Esophagus mucosa (tissue), 1 donor: Measurements from ENCODE around the gene MAT2A. TPM values are rescaled to one million over a fixed set of nuclear protein-coding genes. Genes with fewer than 3 reads are reported as not detected.

Experiments used
- ATAC-seq: fragments of 200-7000 bp; cut with Tn5 transposase; one replicate; pipeline ENCODE4 v1.9.1; 2020
- total RNA-seq: library from RNA; stranded (reverse); gene quantifications from one replicate; pipeline ENCODE4 v1.2.4, GENCODE V29; 2023
- donor health status: DM: yes; HTN: yes; CAD: no.

MAT2A gene
- total RNA-seq = 235 TPM

DNA sequence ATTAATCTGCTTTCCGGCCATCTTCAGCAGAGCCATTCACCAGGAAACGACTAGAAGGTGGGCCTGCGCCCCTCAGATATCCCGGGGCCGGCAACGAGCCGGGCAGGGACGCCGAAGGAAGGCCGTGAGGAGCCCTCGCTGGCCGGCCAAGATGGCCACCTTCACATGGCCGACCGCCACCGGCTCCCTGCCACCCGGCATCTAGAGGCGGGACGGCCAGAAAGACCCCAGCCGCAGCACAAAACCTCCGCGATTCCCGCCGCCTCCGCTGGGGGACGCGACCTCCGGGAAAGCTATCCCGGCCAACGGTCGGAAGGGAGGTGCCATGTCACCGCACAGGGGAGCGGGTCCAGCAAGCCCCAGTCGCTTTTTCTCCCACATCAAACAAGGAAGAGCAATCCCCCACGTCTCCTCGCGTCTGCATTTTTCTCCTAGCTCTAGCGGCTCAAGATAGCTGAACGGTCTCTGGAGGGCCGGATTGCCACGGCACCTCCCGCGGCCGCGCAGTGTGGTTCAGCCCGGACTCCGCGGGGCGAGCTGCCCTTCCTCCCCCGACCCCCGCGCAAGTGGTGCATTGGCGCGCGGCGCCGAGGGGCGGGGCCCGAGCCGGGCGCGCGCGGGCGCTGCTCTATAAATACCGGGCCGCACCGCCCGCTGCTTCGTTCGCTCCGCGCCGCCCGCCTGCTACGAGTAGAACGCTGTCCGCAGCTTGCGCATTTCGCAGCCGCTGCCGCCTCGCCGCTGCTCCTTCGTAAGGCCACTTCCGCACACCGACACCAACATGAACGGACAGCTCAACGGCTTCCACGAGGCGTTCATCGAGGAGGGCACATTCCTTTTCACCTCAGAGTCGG lies at the start of gene MAT2A:
Gene MAT2A (plus strand): TSS at position 662 of the 854 bp plus-strand sequence. CDS start 120 bp downstream, at position 782.
- ATAC-seq = peak; percentile 88

DNA sequence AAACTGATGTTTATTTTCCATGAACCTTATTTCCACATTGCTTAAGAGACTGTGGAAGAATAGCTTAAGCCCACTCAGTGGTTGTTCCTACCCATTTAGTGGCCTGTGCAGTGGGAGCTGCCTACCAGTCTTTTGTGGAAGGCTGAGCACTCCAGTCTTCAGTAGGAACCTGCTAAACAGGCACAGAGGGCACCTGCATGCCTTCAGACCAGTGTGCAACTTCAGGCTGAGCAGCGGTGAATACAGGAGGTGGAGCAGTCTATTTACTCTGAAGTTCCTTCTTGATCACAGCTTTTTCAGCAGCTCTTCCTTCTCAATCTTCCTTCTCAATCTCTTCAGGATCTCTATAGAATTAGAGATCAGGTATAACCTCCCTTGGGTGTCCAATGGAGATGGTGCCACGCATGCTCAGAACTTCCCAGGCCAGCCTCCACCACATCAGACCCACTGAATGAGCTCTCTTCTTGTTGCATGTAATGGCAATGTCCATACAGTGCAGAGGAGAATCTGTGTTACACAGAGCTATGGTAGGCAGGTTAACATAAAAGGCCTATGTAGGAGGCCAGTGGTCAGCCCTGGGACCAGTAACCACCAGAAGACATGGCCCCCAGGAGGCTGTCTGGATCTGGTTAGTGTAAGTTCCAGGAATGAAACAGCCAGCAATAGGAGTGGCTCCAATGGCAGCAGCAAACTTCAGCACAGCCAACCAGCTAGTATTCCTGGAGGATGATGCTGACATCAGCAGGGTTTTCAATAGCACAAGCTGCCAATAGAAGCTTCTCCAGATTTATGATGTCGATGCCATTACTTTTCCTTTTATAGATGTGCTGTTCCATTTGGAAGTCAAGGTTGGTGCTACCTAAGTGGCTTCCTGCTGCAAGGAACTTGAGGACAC lies 47.9 kb upstream of the MAT2A start:
- ATAC-seq = peak; percentile 66

DNA sequence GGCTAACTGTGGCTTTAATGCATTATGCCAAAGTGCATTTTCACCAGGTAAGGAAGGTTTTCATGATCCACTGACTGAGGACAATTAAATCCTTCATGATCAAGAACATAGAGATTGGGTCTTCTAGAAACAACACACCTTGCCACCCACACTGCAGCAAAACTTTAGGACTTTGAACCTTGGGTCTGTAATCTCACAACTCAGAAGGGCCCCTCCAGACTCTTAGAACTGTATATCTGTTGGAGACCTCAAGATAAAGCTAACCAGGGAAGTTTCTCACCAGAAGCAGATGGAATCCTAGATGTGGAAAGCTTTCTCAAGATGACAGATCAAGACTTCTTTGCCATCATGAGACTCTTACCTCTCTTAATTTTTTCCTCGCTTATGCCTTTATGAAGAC lies 42.5 kb upstream of the MAT2A start:
- ATAC-seq = no peak

DNA sequence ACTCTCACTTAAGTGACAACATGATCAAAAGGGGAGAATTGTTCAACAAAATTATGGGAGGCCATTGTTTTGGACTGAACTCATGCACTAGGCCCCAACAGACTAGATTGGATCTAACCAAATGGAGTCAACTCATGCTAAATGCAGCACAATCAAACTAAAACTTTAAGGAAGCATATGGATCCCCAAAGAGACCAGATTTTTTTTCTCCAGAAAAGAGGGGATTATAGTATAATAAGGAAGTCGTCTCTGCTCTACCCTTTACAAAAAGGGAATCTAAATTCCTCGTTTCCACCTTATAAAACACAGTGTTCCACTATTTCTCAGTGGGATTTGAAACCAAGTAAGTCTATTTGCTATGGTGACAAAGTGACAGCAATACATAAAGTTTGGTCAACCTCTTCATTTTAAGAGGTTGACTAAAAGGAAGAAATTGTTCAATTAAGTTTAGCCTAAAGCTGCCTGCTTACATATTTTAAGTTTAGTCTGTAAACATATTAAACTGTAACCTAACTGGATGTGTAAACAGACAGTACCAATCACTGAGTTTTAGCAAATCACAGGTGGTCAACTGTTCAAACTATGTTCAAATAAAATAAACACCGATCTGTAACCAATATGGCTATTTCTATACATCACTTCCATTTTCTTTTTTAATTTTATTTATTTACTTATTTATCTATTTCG lies 40.9 kb upstream of the MAT2A start:
- no peak for ATAC-seq

DNA sequence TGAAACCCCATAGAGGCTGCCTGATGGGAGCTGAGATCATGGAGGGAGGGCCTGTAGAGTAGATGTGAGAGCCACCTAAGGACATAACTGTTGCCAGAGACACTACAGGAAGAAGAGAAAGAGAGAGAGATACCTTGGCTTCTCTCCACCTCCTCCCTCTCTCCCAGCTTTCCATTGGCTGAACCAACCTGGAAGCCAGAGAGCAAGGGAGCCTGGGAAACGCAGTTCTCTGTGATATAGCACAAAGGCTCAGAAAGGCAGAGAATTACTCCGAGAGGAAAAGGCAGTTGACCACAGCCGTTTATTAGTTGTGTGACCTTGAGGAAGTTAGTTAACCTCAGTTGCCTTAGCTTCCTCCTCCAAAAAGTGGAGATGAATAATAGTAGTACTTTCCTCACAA lies 37.7 kb upstream of the MAT2A start:
- no peak for ATAC-seq

DNA sequence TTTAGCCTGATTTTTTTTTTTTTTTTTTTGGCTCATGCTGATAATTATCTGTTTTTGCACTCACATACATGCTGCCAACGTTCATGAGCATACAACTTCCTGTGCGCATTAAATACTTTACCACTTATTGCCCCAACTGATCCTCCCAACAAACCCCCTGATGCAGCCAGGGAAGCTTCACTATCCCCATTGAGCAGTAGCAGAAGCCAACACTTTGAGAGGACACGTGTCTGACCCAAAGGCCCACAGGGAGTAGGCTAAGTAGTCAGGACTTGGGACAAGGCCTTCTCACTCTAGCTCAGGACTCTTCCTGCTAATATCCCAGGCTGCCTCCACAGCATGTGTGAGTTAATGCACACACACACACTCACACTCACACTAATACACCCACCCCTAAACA lies 36.2 kb upstream of the MAT2A start:
- no peak for ATAC-seq

DNA sequence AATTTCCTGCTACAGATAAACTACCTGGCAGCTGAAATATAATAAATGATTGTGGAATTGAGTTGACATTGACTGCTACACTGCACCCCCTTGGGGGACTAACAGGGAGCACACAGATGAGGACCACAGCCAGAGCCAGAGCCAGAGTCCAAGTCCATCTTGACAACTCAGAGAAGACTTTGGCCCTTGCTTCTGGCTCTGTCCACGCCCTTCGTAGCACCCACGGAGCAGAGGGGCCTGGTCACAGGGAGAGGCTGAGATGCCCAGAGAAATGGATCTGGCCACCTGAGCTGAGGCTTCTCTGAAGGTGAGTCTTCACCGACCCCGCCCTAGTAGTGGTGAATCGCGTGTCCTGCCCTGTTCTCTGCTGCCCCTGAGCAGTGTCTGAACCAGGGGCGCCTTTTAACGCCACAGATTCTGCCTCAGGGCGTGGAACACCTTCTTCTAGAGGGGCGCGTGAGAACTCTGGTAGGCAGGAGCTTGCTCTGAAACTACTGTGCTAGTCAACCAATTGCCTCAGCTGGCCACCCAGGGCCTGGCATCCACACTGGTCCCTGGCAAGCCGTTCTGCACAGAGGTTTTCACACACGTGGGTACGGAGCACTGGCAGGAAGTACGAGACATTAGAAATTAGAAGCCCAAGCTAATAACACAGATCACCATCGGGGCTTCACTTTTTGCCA lies 35.7 kb upstream of the MAT2A start:
- ATAC-seq = peak; percentile 43

- ATAC-seq = peak; percentile 12
These were observed 34.9 kb upstream of the MAT2A start for GRCh38 chr2:85503851-85504777.

GRCh38 chr2:85504778-85505261 lies 34.1 kb upstream of the MAT2A start:
- peak; percentile 91 for ATAC-seq

- no peak for ATAC-seq
These were observed 33.3 kb upstream of the MAT2A start for GRCh38 chr2:85505551-85506238.

- no peak for ATAC-seq
These were observed 32.2 kb upstream of the MAT2A start for GRCh38 chr2:85506768-85507181.

GRCh38 chr2:85511008-85511811 lies 27.8 kb upstream of the MAT2A start:
- ATAC-seq = no peak

DNA sequence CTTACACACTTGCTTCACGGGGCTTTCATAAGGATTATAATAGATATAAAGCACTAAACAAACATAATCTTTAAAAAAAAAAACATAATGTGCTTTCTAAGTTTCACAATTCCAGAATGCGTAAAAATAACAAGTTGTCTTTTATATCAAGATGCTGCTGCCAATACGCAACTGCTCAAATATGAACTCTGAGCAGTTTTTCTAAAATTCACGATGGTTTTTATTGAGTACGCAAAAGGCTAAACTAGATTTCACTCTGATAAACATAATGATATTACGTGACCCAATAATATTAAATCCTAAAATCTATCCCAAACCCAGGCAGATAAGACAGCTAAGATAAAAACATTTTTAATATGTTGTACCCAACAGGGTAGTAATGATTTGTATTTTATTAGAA lies 24.6 kb upstream of the MAT2A start:
- no peak for ATAC-seq

GRCh38 chr2:85516653-85517389 lies 22.1 kb upstream of the MAT2A start:
- peak; percentile 63 for ATAC-seq

GRCh38 chr2:85522090-85522647 lies 16.8 kb upstream of the MAT2A start:
- no peak for ATAC-seq

- ATAC-seq = peak; percentile 41
These were observed 15.7 kb upstream of the MAT2A start for GRCh38 chr2:85523062-85523902.

DNA sequence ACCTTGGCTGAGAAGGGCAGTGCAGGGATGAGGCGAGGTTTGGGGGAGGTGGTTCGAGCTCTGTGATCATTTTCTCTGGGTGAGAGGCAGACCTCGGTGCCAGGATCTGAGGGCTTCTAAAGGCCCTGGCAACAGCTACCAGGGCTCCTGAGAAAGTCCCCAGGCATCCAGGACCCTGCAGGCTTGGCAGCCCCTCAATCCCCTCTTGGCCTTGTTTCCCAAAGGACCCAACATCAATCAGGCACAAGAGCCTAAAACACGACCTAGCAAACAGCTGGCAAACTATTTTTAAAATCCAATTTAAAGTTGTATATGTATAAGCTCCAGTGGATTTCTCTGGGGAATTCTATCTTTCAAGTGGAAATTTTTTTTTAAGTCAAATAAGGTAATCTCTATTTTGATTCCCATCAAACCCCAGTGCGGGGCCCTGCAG lies 15.0 kb upstream of the MAT2A start:
- ATAC-seq = no peak
